Stimulated activated CD8-positive, alpha-beta memory T cell treated with anti-CD3 and anti-CD28 coated beads, Interleukin-15, amount 100 ng/mL, for 48 hours (primary cell): ENCODE data around the gene NDOR1.
"Not testable (repeated sequence)": the region's sequence is repeated elsewhere in the genome, so short reads cannot be mapped to it uniquely, and the experiment has no call there.

Source experiments
- DNase-seq, 2 donors: peaks; one replicate each; pipeline ENCODE4 v3.0.0-alpha.2; 2020; ENCODE audit warnings: low read depth in 2 of 2

The NDOR1 gene

GRCh38 chr9:137243626-137244485 is 38.4 kb downstream of the NDOR1 start:
- DNase-seq = no peak

GRCh38 chr9:137244486-137245449 is 39.3 kb downstream of the NDOR1 start:
- no peak for DNase-seq

GRCh38 chr9:137245450-137246421 is 40.2 kb downstream of the NDOR1 start:
- DNase-seq = no peak

- DNase-seq = no peak
Measured at GRCh38 chr9:137247135-137247915, 41.8 kb downstream of the NDOR1 start.

GRCh38 chr9:137247916-137248175 is 42.3 kb downstream of the NDOR1 start:
- DNase-seq = no peak

- no peak for DNase-seq
Measured at GRCh38 chr9:137250329-137251193, 45.1 kb downstream of the NDOR1 start.

GRCh38 chr9:137251194-137251461 is 45.6 kb downstream of the NDOR1 start, which contains the start of gene STPG3:
STPG3 (plus strand) TSS chr9:137251286; CDS start chr9:137251287, 1 bp downstream.
- no peak for DNase-seq

- DNase-seq = no peak
Measured at GRCh38 chr9:137251490-137252268, 46.2 kb downstream of the NDOR1 start.

- DNase-seq = no peak
Measured at GRCh38 chr9:137252555-137253506, 47.3 kb downstream of the NDOR1 start.

- no peak for DNase-seq
Measured at GRCh38 chr9:137253717-137254623, 48.5 kb downstream of the NDOR1 start.

GRCh38 chr9:137254624-137255447 is 49.3 kb downstream of the NDOR1 start, which contains the start of gene NELFB:
NELFB (plus strand) TSS chr9:137255327.
- DNase-seq = peak; percentile 91 to 94

GRCh38 chr9:137255448-137256114 is 50.1 kb downstream of the NDOR1 start:
- no peak for DNase-seq

GRCh38 chr9:137256362-137256761 is 50.9 kb downstream of the NDOR1 start:
- no peak for DNase-seq

GRCh38 chr9:137256856-137257255 is 51.4 kb downstream of the NDOR1 start:
- no peak for DNase-seq

GRCh38 chr9:137262173-137262908 is 56.8 kb downstream of the NDOR1 start:
- not testable (repeated sequence) for DNase-seq
